ENCODE measurements around the gene KIF26B.

KIF26B gene

DNA sequence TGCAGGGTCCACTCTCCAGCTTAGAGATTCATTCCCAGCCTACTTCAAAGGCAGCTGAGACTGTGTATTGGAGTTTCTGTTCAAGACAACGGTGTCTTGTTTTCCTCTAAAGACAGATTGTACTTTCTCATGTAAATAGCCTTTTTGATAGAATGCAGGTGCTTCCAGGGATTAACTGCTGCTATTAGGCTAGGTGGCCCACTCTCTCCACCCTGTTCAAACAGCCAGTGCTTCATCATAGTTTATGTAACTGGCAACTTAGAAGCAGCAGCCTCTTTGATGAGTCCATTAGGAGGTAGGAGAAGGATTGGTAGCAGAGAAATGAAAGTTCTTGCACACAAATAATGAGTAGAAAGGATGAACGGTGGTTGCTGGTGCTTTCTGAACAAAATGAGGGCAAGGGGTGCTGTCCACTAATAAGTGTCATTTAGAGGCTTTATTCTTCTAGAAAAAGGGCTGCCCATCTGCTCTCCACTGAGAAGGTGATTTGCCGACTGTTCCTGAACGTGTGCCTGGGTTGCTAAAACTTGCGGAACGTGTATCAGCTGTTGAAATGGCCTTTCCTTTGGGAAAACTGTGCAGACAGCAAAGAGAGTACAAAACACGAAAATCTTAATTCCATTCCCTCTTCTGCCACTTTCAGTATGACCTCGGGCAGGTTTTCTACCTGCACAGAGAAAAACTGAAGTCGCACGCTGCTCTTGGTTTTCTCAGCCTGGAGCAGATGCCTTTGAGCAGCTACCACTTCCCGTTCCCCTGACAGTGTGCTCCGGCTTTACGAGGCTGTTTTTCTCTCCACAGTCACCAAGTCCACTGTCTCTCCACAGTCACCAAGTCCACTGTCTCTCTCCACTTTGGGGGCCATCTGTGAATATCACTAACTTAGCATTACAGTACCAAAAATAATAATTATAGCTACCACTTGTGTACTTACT lies 228.9 kb downstream of the KIF26B start:
- TF ChIP-seq, protein P1, sequence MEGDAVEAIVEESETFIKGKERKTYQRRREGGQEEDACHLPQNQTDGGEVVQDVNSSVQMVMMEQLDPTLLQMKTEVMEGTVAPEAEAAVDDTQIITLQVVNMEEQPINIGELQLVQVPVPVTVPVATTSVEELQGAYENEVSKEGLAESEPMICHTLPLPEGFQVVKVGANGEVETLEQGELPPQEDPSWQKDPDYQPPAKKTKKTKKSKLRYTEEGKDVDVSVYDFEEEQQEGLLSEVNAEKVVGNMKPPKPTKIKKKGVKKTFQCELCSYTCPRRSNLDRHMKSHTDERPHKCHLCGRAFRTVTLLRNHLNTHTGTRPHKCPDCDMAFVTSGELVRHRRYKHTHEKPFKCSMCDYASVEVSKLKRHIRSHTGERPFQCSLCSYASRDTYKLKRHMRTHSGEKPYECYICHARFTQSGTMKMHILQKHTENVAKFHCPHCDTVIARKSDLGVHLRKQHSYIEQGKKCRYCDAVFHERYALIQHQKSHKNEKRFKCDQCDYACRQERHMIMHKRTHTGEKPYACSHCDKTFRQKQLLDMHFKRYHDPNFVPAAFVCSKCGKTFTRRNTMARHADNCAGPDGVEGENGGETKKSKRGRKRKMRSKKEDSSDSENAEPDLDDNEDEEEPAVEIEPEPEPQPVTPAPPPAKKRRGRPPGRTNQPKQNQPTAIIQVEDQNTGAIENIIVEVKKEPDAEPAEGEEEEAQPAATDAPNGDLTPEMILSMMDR (conservative IDR thresholded peaks at IDR 0.05; ENCODE audit: low read length), result no peak
- no peak for DNase-seq (ENCODE audit: low read depth)

DNA sequence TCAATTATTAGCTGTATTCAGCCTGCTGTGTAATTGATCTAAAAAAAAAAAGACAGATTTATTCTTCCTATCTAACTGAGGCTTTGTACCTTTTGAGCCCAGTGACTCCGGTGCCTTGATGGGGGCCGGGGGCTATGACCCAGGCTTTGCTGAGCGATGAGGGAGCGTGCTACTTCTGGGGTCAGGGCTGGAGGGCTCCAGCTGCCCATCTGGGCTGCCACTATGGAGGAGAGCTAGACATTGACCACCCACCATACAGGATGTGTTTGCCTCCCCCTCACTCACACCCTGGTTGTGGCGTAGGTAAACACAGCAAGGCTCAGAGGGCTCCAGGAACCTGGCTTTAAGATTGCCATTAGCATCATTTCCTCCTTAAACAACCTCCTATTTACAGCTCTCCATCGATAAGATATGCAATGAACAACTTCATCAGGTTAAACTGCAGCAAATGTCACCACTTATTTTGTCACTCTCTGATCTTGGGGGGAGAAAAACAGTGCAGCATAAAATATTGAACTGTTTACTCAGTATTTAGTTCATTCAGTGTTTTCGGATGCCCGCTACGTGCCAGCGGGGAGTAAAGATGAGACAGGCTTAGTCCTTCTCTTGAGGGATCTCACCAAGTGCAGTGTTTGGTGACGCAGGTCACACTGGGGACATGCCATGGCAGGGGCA lies 231.6 kb downstream of the KIF26B start:
- TF ChIP-seq, protein P1 (conservative IDR thresholded peaks at IDR 0.05; ENCODE audit: low read length), result no peak
- no peak for DNase-seq (ENCODE audit: low read depth)
- H3K4me3 ChIP-seq (ENCODE audit: low read length), result no peak overlapping the region

More for the DNA sequence above, 228.9 kb downstream of the KIF26B start:
- H3K4me3 ChIP-seq (ENCODE audit: low read length), result no peak overlapping the region

DNA sequence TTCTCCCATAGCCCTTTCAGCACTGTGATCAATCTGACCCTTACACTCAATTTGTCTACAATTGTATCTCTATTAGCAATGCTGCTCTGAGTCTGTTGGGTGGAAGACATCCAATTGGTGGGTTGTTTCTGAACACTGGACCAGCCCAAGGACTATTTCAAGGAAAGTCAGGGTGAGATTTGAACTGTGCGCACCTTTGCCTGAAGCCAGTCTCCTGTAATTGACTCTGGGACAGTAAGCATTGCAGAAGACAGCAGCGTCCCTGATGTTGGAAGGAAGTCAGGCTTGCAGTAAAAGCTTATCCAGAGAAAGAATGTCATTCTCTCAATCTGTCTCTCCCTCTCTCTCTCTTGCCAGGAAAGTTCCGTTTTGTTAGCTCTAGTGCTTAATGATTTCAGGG lies 233.9 kb downstream of the KIF26B start:
- no peak overlapping the region for H3K4me3 ChIP-seq (ENCODE audit: low read length)
- TF ChIP-seq, protein P1 (conservative IDR thresholded peaks at IDR 0.05; ENCODE audit: low read length), result no peak
- no peak for DNase-seq (ENCODE audit: low read depth)

DNA sequence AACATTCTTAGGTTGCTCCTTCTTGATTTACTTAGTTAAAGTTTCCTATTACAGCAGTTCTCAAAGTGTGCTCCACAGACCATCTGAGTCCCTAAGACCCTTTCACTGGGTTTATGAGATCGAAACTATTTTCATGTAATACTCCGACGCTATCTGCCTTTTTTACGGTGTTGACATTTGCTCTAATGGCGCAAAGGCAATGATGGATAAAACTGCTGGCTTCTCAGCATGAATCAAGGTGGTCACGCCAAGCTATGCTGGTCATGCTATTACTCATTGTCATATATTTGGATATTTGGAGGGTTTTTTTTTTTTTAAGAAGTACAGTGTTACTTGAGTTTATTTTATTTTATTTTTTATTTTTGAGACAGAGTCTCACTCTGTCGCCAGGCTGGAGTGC lies 235.1 kb downstream of the KIF26B start:
- H3K4me3 ChIP-seq (ENCODE audit: low read length), result no peak overlapping the region
- TF ChIP-seq, protein P1 (conservative IDR thresholded peaks at IDR 0.05; ENCODE audit: low read length), result no peak
- no peak for DNase-seq (ENCODE audit: low read depth)

DNA sequence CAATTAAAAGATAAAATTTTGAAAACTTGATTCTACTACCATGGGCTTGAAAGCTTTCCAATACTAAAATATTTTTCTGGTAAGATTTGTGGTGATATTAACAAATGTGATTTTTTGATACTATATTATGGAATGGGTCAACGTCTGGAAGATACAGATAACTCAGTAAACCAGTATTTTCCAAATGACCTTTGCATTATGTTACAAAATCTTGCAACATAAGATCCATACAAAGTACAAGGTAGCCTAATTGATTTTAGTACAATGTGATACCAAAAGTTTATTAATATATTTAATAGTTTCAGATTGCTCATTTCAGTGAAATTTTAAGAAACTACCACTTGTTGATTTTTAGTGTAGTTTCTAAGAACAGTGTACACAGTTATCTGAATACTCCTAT lies 236.2 kb downstream of the KIF26B start:
- H3K4me3 ChIP-seq (ENCODE audit: low read length), result no peak overlapping the region
- no peak for DNase-seq (ENCODE audit: low read depth)
- TF ChIP-seq, protein P1 (conservative IDR thresholded peaks at IDR 0.05; ENCODE audit: low read length), result no peak

DNA sequence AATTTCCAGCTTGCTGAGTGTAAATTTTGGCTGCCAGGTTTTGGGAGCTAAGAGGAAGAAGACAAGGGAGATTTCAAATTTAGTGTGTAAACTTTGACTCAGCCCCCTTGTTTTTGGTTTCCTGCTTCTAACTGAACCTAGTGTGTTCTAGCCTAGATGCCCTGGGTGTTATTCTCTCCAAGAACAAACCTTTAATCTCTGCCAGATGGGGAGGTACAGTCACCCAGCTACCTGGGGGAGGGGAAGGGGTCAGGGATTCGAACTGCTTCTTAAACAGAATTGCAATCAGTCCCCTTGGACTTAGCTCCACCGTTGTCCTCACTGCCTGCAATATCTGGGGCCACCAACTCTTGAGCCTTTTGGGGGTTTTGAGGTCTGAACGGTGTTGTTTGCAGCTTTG lies 238.9 kb downstream of the KIF26B start:
- TF ChIP-seq, protein P1 (conservative IDR thresholded peaks at IDR 0.05; ENCODE audit: low read length), result no peak
- no peak for DNase-seq (ENCODE audit: low read depth)
- H3K4me3 ChIP-seq (ENCODE audit: low read length), result no peak overlapping the region

All from AG10803 (cell line).